SK-N-SH (cell line): ENCODE measurements around the gene TMPRSS5. TPM values are rescaled to one million over a fixed set of nuclear protein-coding genes. Genes with fewer than 3 reads are reported as not detected.

ENCODE experiments used
- CTCF ChIA-PET: fragments of 300-600, 350-600 bp; formaldehyde crosslinking; extraction: SDS; loops from one replicate; lab custom pipeline; 2021; lab: Yijun Ruan, JAX
- POLR2A ChIA-PET: fragments of 350-600 bp; sonication (Branson Sonifier 250); formaldehyde crosslinking; extraction: SDS; loops from one replicate; lab custom pipeline; 2020; ENCODE audit warnings: antibody characterized with exemption, inconsistent platforms; lab: Yijun Ruan, JAX
- DNase-seq: peaks from one replicate; pipeline ENCODE4 v3.0.0; 2012
- H2AFZ ChIP-seq: fragments of 200-600 bp; sonication (generic); 2 replicates; pipeline ENCODE4 v1.8.1; 2016; ENCODE audit warnings: antibody characterized with exemption, mild to moderate bottlenecking, low read depth
- H3F3A ChIP-seq: fragments of 200-600 bp; sonication (generic); replicated peaks from 2 replicates; pipeline ENCODE3; 2016; ENCODE audit warnings: antibody characterized with exemption, mild to moderate bottlenecking; ENCODE audit not compliant: insufficient read depth
- H3K27ac ChIP-seq, 2 experiments: fragments of 200-500 bp in 1 of 2; fragments of 200-600 bp in 1 of 2; sonication (Bioruptor generic) in 1 of 2; sonication (generic), shearing (Covaris generic) in 1 of 2; 2 replicates each; pipeline versions ENCODE4 v1.5.1 to v1.6.1; 2014 to 2016; ENCODE audit warnings: low read depth in 2 of 2, inconsistent platforms in 1 of 2, low read length in 1 of 2, mild to moderate bottlenecking in 1 of 2, mixed read lengths in 1 of 2
- H3K27me3 ChIP-seq: fragments of 200-600 bp; sonication (generic), shearing (Covaris generic); 2 replicates; pipeline ENCODE4 v1.6.1; 2016; ENCODE audit warnings: mixed run types; ENCODE audit not compliant: insufficient read depth
- H3K36me3 ChIP-seq, 2 experiments: fragments of 200-500 bp in 1 of 2; fragments of 200-600 bp in 1 of 2; sonication (Bioruptor generic) in 1 of 2; sonication (generic) in 1 of 2; replicated peaks in 1 of 2; 2 replicates each; pipeline versions ENCODE3 to v1.5.1; 2014 to 2016; ENCODE audit warnings: low read length in 1 of 2, mild to moderate bottlenecking in 1 of 2; ENCODE audit not compliant: insufficient read depth in 2 of 2, control insufficient read depth in 1 of 2
- H3K4me1 ChIP-seq, 2 experiments: fragments of 200-500 bp in 1 of 2; fragments of 200-600 bp in 1 of 2; sonication (Bioruptor generic) in 1 of 2; sonication (generic), shearing (Covaris generic) in 1 of 2; 2 replicates each; pipeline versions ENCODE4 v1.5.1 to v1.6.1; 2014 to 2016; ENCODE audit warnings: low read depth in 1 of 2, low read length in 1 of 2, mixed run types in 1 of 2; ENCODE audit not compliant: insufficient read depth in 2 of 2, control insufficient read depth in 1 of 2
- H3K4me2 ChIP-seq: fragments of 200-600 bp; sonication (generic), shearing (Covaris generic); 2 replicates; pipeline ENCODE4 v1.6.1; 2017; ENCODE audit warnings: mixed run types
- H3K4me3 ChIP-seq, 2 experiments: fragments of 200-500 bp in 1 of 2; fragments of 200-600 bp in 1 of 2; sonication (Bioruptor generic) in 1 of 2; sonication (generic), shearing (Covaris generic) in 1 of 2; 2 replicates each; pipeline versions ENCODE4 v1.5.1 to v1.8.1; 2014 to 2016; ENCODE audit warnings: low read depth in 2 of 2, inconsistent platforms in 1 of 2, low read length in 1 of 2, mild to moderate bottlenecking in 1 of 2, mixed read lengths in 1 of 2, moderate library complexity in 1 of 2
- H3K79me2 ChIP-seq: fragments of 200-600 bp; sonication (generic); 2 replicates; pipeline ENCODE4 v1.8.1; 2017; ENCODE audit warnings: mild to moderate bottlenecking; ENCODE audit not compliant: insufficient read depth
- H3K9ac ChIP-seq: fragments of 200-600 bp; sonication (generic); 2 replicates; pipeline ENCODE4 v1.6.1; 2017; ENCODE audit warnings: mixed run types
- H3K9me2 ChIP-seq: fragments of 200-600 bp; sonication (generic); 2 replicates; pipeline ENCODE4 v1.6.1; 2017; ENCODE audit warnings: mixed run types
- H3K9me3 ChIP-seq: fragments of 200-600 bp; sonication (generic); 2 replicates; pipeline ENCODE4 v1.6.1; 2017; ENCODE audit warnings: mixed run types, mild to moderate bottlenecking, moderate library complexity
- H4K20me1 ChIP-seq: fragments of 200-600 bp; sonication (generic); 2 replicates; pipeline ENCODE4 v1.6.1; 2017; ENCODE audit warnings: mild to moderate bottlenecking, mixed run types; ENCODE audit not compliant: insufficient read depth
- CTCF ChIP-seq: fragments of 200-600 bp; sonication (generic); IDR thresholded peaks from 2 replicates; pipeline ENCODE4 v1.6.1; 2017; ENCODE audit warnings: antibody characterized with exemption, mild to moderate bottlenecking, moderate library complexity
- EP300 ChIP-seq, 2 experiments: IDR thresholded peaks; 2 replicates each; pipeline versions ENCODE4 v1.4.0 to v1.6.1; 2012; ENCODE audit warnings: borderline replicate concordance in 1 of 2, low read depth in 1 of 2, low read length in 1 of 2
- FOSL2 ChIP-seq: IDR thresholded peaks from 2 replicates; pipeline ENCODE4 v1.4.0; 2012; ENCODE audit warnings: low read depth, mild to moderate bottlenecking, moderate library complexity, borderline replicate concordance
- GABPA ChIP-seq: IDR thresholded peaks from 2 replicates; pipeline ENCODE4 v1.4.0; 2012; ENCODE audit warnings: low read depth, mild to moderate bottlenecking
- GATA2 ChIP-seq: sonication (generic); formaldehyde crosslinking; IDR thresholded peaks from 2 replicates; pipeline ENCODE4 v1.5.0; 2020; ENCODE audit warnings: mild to moderate bottlenecking, missing genetic modification reagents
- MEF2A ChIP-seq: IDR thresholded peaks from 2 replicates; pipeline ENCODE4 v1.4.0; 2012; ENCODE audit warnings: low read depth, borderline replicate concordance
- NRF1 ChIP-seq: IDR thresholded peaks from 2 replicates; pipeline ENCODE4 v1.6.1; 2012; ENCODE audit warnings: low read depth, mild to moderate bottlenecking, low read length
- POLR2AphosphoS5 ChIP-seq: IDR thresholded peaks from 2 replicates; pipeline ENCODE4 v1.6.1; 2012; ENCODE audit warnings: low read depth, low read length
- RAD21 ChIP-seq: IDR thresholded peaks from 2 replicates; pipeline ENCODE4 v1.6.1; 2012; ENCODE audit warnings: mild to moderate bottlenecking, low read length
- RCOR1 ChIP-seq: fragments of 150-350 bp; IDR thresholded peaks from 2 replicates; pipeline ENCODE4 v1.6.1; 2017; ENCODE audit warnings: antibody characterized with exemption, low read length
- RFX5 ChIP-seq: IDR thresholded peaks from 2 replicates; pipeline ENCODE4 v1.6.1; 2012; ENCODE audit warnings: mild to moderate bottlenecking, improper control_type of control experiment, low read length
- RXRA ChIP-seq: IDR thresholded peaks from 2 replicates; pipeline ENCODE4 v1.4.0; 2012; ENCODE audit warnings: low read depth, mild to moderate bottlenecking, borderline replicate concordance
- SIN3A ChIP-seq: IDR thresholded peaks from 2 replicates; pipeline ENCODE4 v1.6.1; 2012; ENCODE audit warnings: low read depth, mild to moderate bottlenecking, low read length, moderate library complexity, borderline replicate concordance
- SMC3 ChIP-seq: IDR thresholded peaks from 2 replicates; pipeline ENCODE4 v1.6.1; 2012; ENCODE audit warnings: low read depth, low read length, improper control_type of control experiment
- TAF1 ChIP-seq: IDR thresholded peaks from 2 replicates; pipeline ENCODE4 v1.6.1; 2012; ENCODE audit warnings: low read depth, mild to moderate bottlenecking, low read length, moderate library complexity, borderline replicate concordance
- TCF12 ChIP-seq: IDR thresholded peaks from 2 replicates; pipeline ENCODE4 v1.4.0; 2012
- USF2 ChIP-seq: fragments of 150-350 bp; IDR thresholded peaks from 2 replicates; pipeline ENCODE4 v1.6.1; 2017; ENCODE audit warnings: antibody characterized with exemption, low read length, low read depth, borderline replicate concordance
- YY1 ChIP-seq: IDR thresholded peaks from 2 replicates; pipeline ENCODE4 v1.4.0; 2012; ENCODE audit warnings: low read depth, mild to moderate bottlenecking
- ZBTB33 ChIP-seq: IDR thresholded peaks from 2 replicates; pipeline ENCODE4 v1.4.0; 2012; ENCODE audit warnings: low read depth, borderline replicate concordance
- WGBS: methylation state at CpG from one replicate; pipeline ENCODE4 v1.1.6; 2017; ENCODE audit warnings: low lambda C conversion rate; 5-methylcytosine and 5-hydroxymethylcytosine counted together
- polyA plus RNA-seq, 3 experiments: library from polyadenylated mRNA; depleted of rRNA; stranded (reverse); fragments of >200 nt; gene quantifications; 2 replicates each; pipeline ENCODE4 v1.2.3, GENCODE V29; 2012
- TF ChIP-seq, protein P1 (sequence below): IDR thresholded peaks from 2 replicates; pipeline ENCODE4 v1.4.0; 2012; ENCODE audit warnings: low read depth, borderline replicate concordance
- TF ChIP-seq, protein P2 (sequence below): IDR thresholded peaks from 2 replicates; pipeline ENCODE4; 2012

TMPRSS5 gene
- polyA plus RNA-seq, 1 of the 3 experiments (the other 2 are of a cell fraction): 0.28 TPM

- TF ChIP-seq, protein P1, sequence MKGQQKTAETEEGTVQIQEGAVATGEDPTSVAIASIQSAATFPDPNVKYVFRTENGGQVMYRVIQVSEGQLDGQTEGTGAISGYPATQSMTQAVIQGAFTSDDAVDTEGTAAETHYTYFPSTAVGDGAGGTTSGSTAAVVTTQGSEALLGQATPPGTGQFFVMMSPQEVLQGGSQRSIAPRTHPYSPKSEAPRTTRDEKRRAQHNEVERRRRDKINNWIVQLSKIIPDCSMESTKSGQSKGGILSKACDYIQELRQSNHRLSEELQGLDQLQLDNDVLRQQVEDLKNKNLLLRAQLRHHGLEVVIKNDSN: no peak
- TF ChIP-seq YY1 (no peak), RFX5 (no peak)
- TF ChIP-seq, all 33 proteins: peak for 0
These were observed 67.7 kb downstream of the TMPRSS5 start (continued) for GRCh38 chr11:113638376-113638775.

- WGBS: 19% methylated on average over 2 of the region's 2 CpGs
- H3K79me2 ChIP-seq: no peaks in the 10 kb centered on the region
These were observed 68.5 kb downstream of the TMPRSS5 start for GRCh38 chr11:113637636-113638035.

More at GRCh38 chr11:113637636-113638035, 68.5 kb downstream of the TMPRSS5 start:
- no peak for DNase-seq
- no peak for TF ChIP-seq GABPA
- TF ChIP-seq GATA2 (CRISPR knock-in tag): no peak
- TF ChIP-seq CTCF: no peak
- no peak for TF ChIP-seq RAD21
- TF ChIP-seq ZBTB33: no peak
- TF ChIP-seq TCF12: no peak
- TF ChIP-seq, protein P2, sequence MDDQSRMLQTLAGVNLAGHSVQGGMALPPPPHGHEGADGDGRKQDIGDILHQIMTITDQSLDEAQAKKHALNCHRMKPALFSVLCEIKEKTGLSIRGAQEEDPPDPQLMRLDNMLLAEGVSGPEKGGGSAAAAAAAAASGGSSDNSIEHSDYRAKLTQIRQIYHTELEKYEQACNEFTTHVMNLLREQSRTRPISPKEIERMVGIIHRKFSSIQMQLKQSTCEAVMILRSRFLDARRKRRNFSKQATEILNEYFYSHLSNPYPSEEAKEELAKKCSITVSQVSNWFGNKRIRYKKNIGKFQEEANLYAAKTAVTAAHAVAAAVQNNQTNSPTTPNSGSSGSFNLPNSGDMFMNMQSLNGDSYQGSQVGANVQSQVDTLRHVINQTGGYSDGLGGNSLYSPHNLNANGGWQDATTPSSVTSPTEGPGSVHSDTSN: no peak
- TF ChIP-seq RXRA: no peak
- TF ChIP-seq POLR2AphosphoS5: no peak
- no peak for TF ChIP-seq FOSL2
- TF ChIP-seq NRF1: no peak
- TF ChIP-seq SMC3: no peak
- no peak for TF ChIP-seq TAF1
- no peak for TF ChIP-seq MEF2A
- no peak for TF ChIP-seq SIN3A
- no peak for TF ChIP-seq USF2
- no peak for TF ChIP-seq RCOR1
- TF ChIP-seq EP300 (IDR thresholded peaks at IDR 0.05; ENCODE audit: borderline replicate concordance in 1 of 2, low read depth in 1 of 2, low read length in 1 of 2): no peak
- Histone ChIP-seq H3K4me1 (peaks cover 0 to 7% of the 10 kb centered on the region in 2 experiments; a peak in 1 of 4 replicates), H3K4me3 (no peak overlapping the region), H3K9me3 (no peaks in the 10 kb centered on the region), H3K27ac (no peak overlapping the region), H3K9me2 (no peaks in the 10 kb centered on the region), H3K4me2 (no peak overlapping the region), H2AFZ (no peak overlapping the region), H3K27me3 (no peaks in the 10 kb centered on the region), H3K36me3 (no peaks in the 10 kb centered on the region), H3F3A (no peaks in the 10 kb centered on the region), H4K20me1 (no peaks in the 10 kb centered on the region), H3K9ac (no peak overlapping the region)
- ChIA-PET POLR2A (no interaction called here), CTCF (interaction anchor here (1.5 kb wide), 1 partner anchor 8 kb away, joined by 5 read pairs; no protein-coding TSS in a partner anchor)
